ENCODE results near the gene ALG12.

Gene ALG12

GRCh38 chr22:49915610-49916009 lies 2.6 kb downstream of the ALG12 start:
- no peak for DNase-seq (ENCODE audit: low read depth in 2 of 3, low spot score in 2 of 3)

- DNase-seq (ENCODE audit: low read depth in 2 of 3, low spot score in 2 of 3), result no peak
Measured at GRCh38 chr22:49914256-49914655, 4.0 kb downstream of the ALG12 start.

- no peak for DNase-seq (ENCODE audit: low read depth in 2 of 3, low spot score in 2 of 3)
Measured at GRCh38 chr22:49913446-49913845, 4.8 kb downstream of the ALG12 start.

GRCh38 chr22:49913026-49913425 lies 5.2 kb downstream of the ALG12 start:
- no peak for DNase-seq (ENCODE audit: low read depth in 2 of 3, low spot score in 2 of 3)

GRCh38 chr22:49911881-49912625 lies 6.2 kb downstream of the ALG12 start:
- DNase-seq (ENCODE audit: low read depth in 2 of 3, low spot score in 2 of 3), result no peak

GRCh38 chr22:49910229-49911155 lies 7.7 kb downstream of the ALG12 start:
- no peak for DNase-seq (ENCODE audit: low read depth in 2 of 3, low spot score in 2 of 3)

DNA sequence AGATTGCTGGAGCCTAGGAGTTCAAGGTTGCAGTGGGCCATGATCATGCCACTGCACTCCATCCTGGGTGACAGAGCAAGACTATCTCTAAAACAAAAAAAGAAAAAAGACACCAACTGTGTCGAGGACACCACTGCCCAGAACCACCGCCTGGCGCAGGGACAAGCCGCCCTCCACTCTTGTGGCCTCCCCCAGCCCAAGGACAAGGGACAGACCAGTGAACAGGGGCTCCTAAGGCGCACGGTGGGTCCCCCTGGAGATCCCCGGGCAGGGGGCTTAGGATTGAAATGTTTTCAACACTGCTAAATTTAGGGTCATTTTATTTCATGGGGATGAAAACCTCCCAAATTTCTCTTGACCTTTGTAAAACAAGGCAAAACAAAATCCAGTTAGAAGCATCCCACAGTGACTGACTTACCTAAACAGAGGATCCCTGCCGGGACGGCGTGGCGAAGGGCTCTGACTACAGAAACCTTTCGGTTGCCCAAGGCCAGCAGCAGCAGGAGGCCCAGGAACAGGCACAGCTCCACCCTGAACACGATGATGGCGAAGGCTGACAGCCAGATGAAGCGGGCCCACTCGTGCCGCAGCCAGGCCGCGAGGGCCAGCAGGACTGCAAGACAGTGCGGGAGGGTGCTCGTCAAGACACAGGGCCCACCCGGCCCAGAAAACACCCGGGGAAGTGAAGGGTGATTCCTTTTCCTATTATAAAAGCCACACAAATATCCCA lies 8.6 kb downstream of the ALG12 start:
- no peak for DNase-seq (ENCODE audit: low read depth in 2 of 3, low spot score in 2 of 3)

GRCh38 chr22:49907807-49908206 lies 10.4 kb downstream of the ALG12 start:
- DNase-seq (ENCODE audit: low read depth in 2 of 3, low spot score in 2 of 3), result no peak

- DNase-seq (ENCODE audit: low read depth in 2 of 3, low spot score in 2 of 3), result no peak
Measured at GRCh38 chr22:49906799-49907290, 11.4 kb downstream of the ALG12 start.

GRCh38 chr22:49906071-49906798 lies 12.0 kb downstream of the ALG12 start:
- no peak for DNase-seq (ENCODE audit: low read depth in 2 of 3, low spot score in 2 of 3)

- no peak for DNase-seq (ENCODE audit: low read depth in 2 of 3, low spot score in 2 of 3)
Measured at GRCh38 chr22:49905465-49905864, 12.8 kb downstream of the ALG12 start.

DNA sequence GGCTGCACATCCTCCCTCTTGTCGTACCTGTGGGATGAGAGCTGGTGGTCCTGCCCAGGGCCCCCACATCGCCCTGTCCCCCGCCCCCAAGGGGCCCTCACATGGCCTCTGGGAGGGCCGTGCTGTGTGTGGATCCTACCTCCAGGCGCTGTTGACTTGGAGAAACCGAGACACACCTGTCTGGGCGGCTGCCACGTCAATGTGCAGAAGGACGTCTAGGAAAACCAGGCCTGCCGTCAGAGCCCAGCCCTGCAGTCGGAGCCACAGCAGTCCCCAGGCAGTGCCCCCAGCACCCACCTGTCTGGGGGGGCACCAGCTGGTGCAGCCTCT lies 14.2 kb downstream of the ALG12 start:
- DNase-seq (ENCODE audit: low read depth in 2 of 3, low spot score in 2 of 3), result no peak

GRCh38 chr22:49903322-49904039 lies 14.8 kb downstream of the ALG12 start:
- no peak for DNase-seq (ENCODE audit: low read depth in 2 of 3, low spot score in 2 of 3)

GRCh38 chr22:49901457-49901856 lies 16.8 kb downstream of the ALG12 start:
- DNase-seq (ENCODE audit: low read depth in 2 of 3, low spot score in 2 of 3), result no peak

DNA sequence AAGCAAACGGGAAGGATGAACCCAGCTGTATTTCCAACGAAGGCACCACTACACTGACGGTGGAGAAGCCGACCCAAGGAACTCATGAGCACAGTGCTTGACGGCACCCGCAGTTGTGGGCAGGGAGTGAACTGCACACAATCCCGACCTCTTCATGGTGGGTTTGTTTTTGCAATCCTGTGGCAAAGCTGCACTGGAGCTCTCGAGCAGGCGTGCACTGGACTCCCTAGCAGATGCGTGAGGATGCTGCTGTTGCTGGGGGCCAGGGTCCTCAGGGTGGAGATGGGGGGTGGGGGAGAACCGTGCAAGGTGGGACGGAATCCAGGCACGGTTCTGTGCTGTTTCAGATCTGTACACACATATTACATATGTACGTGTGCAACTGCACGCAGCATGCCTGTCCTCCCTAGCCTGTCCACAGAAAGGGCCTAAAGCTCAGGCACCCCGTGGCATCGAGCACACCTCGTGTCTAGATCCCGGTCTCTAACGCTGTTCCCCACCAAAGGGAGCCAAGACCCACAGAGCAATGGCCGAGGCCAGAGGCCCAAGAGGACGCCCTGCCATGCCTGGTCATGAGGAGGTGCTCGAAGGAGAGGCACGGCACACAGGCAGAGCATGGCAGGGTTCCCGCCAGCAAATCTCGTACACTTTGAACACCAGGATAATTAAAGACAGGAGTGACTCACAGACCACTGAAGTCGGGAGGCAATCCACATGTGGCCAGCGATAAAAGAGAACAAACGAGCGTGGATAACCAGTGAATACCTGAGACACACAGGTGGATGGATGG lies 17.6 kb downstream of the ALG12 start:
- DNase-seq (ENCODE audit: low read depth in 2 of 3, low spot score in 2 of 3), result no peak

DNA sequence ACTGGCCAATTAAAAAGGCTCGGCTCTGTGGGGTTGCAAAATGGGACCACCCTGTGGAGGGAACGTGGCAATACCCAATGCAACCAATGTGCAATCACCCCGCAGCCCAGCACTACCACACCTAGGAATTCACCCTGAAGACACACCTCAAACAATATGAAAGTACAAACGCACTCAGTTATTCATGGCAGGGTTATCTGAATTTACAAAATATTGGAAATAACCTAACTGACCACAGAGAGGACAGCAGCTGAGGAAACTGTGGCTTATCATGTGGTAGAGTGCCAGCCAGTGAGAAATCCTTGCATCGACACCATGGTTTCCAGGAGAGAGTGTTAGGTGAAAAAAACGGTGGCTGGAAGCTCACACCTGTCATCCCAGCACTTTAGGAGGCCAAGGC lies 18.7 kb downstream of the ALG12 start:
- DNase-seq (ENCODE audit: low read depth in 2 of 3, low spot score in 2 of 3), result no peak

DNA sequence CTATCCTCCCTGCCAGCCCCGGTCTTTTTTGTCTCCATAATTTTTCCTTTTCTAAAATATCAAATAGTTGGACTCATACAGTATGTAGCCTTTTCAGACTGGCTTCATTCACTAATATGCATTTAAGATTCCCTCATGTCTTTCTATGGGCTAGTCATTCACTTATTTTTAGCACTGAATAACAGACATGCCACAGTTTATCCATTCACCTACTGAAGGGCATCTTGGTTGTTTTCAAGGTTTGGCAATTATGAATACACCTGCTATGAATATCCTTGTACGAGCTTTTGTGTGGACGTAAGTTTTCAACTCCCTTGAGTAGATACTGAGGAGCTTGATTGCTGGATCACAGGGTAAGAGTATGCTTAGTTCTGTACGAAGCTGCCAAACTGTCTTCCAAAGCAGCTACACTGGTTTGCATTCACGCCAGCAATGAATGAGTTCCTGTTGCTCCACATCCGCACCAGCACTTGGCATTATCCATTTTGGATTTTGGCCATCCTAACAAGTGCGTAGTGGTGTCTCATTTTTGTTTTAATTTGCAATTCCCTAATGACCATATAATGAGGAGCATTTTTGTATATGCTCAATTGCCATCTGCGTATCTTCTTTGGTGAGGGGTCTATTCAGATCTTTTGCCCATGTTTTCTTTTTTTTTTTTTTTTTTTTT lies 21.1 kb downstream of the ALG12 start:
- no peak for DNase-seq (ENCODE audit: low read depth in 2 of 3, low spot score in 2 of 3)

- no peak for DNase-seq (ENCODE audit: low read depth in 2 of 3, low spot score in 2 of 3)
Measured at GRCh38 chr22:49896201-49896600, 22.0 kb downstream of the ALG12 start.

Data from activated CD8-positive, alpha-beta memory T cell treated with anti-CD3 and anti-CD28 coated beads for 48 hours (primary cell).